Measurements from ENCODE around the gene DCUN1D4.

- TF ChIP-seq GATA3 (IDR thresholded peaks at IDR 0.05; ENCODE audit: low read depth, low read length) (no peak), GATA2 (IDR thresholded peaks at IDR 0.05; ENCODE audit: low read depth, low read length) (no peak)
These were observed 41.7 kb downstream of the DCUN1D4 start for GRCh38 chr4:51884606-51885005.

Data from SH-SY5Y (cell line).